Measurements from ENCODE around the gene IL6ST. TPM values are rescaled to one million over a fixed set of nuclear protein-coding genes. Genes with fewer than 3 reads are reported as not detected.
A peak's percentile ranks its signal among the peaks of the same experiment; 100 is the strongest.

IL6ST gene
- total RNA-seq, 1 experiment from 2014 or later: 127 TPM

DNA sequence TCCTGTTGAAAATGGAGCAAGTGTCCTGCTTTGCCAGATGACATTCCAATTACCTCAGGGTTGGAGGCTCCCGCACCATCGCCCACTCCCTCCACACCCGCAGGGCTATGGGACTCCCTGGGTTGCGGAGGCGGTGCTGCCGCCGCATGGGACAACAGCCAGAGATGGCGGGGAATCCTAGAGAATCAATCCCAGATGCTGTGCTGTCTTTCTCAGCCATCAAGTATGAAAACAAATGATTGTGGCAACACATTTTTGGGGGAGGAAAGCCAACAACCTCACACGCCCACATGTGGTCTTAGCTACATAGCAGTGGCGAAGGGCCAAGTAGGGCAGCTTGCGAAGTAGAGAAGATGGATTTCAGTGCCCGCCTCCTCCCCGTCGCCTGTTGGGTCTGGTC, 96.9 kb downstream of the IL6ST start:
- no peaks in the 10 kb centered on the region for H3K36me3 ChIP-seq
- H3K27me3 ChIP-seq: no peaks in the 10 kb centered on the region
- DNase-seq: peak; percentile 96
- no peaks in the 10 kb centered on the region for H3K9me3 ChIP-seq
- peak overlapping the region; percentile 7; the same call in 1 of the 2 replicates for H3K4me3 ChIP-seq

DNA sequence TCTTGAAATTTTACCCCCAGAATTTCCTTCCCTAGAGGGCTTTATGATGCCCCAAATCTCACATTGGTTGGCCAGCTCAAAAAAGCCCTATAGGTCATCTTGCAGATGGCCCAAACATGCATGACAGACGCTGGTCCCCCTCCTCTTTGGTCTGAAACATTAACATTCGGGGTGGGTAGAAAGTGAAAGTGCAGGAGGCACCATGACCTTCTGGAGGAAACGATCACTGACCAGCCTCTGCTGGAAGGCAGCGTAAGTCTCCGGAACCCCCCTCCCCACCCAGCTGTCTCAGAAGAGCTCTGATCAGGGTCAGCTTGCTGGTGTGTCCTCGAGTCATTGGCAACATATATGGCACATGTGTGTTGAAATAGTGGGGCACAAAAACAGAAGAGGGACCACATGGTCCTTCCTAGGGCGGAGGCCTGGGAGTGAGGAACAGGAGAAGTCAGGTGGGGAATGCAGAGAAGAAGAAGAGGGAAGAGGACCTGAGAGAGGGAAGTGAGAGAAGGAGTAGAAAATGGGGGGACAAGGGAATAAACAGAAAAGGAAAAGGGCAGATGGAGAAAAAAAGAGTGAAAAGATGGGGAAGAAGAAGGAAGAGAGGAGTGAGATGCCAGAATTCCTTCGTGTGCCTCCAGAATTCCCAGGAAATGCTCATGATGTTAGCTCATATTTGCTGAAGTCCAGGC, 97.4 kb downstream of the IL6ST start:
- peak overlapping the region; percentile 7; the same call in 1 of the 2 replicates for H3K4me3 ChIP-seq

DNA sequence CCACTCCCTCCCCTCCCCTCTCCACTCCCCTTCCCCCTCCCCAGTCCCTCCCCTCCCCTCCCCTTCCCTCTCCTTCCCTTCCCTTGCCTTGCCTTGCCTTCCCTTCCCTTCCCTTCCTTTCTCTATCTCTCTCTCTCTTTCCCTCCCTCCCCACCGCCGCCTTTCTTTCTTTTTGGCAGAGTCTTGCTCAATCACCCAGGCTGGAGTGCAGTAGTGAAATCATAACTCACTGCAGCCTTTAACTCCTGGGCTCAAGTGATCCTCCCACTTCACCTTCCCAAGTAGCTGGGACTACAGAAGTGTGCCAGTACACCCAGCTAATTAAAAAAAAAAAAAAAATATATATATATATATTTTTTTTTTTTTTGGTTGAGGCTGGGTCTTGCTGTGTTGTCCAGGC, 98.1 kb downstream of the IL6ST start:
- H3K36me3 ChIP-seq: no peaks in the 10 kb centered on the region
- no peaks in the 10 kb centered on the region for H3K27me3 ChIP-seq
- no peaks in the 10 kb centered on the region for H3K9me3 ChIP-seq
- DNase-seq: no peak
- no peak overlapping the region for H3K4me3 ChIP-seq

More for the DNA sequence above, 97.4 kb downstream of the IL6ST start:
- Histone ChIP-seq H3K9me3 (no peaks in the 10 kb centered on the region), H3K36me3 (no peaks in the 10 kb centered on the region), H3K27me3 (no peaks in the 10 kb centered on the region)
- DNase-seq: no peak

DNA sequence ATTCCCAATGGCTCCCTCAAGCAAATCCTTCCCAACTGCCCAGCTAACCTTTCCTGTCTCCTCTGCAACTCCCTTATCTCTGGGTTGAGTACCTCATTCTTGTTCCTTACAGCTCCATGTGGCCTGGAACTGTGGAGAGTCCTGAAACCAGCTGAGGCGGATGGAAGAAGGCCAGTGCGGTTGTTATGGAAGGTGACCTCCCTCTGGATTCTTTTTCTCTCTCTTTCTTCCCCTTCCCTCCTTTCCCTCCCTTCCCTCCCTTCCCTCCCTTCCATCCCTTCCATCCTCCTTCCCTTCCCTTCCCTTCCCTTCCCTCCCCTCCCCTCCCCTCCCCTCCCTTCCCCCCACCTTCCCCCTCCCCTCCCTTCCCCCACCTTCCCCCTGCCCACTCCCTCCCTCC, 98.5 kb downstream of the IL6ST start:
- H3K27me3 ChIP-seq: no peaks in the 10 kb centered on the region
- no peak overlapping the region for H3K4me3 ChIP-seq
- no peak for DNase-seq
- H3K36me3 ChIP-seq: no peaks in the 10 kb centered on the region
- H3K9me3 ChIP-seq: no peaks in the 10 kb centered on the region

DNA sequence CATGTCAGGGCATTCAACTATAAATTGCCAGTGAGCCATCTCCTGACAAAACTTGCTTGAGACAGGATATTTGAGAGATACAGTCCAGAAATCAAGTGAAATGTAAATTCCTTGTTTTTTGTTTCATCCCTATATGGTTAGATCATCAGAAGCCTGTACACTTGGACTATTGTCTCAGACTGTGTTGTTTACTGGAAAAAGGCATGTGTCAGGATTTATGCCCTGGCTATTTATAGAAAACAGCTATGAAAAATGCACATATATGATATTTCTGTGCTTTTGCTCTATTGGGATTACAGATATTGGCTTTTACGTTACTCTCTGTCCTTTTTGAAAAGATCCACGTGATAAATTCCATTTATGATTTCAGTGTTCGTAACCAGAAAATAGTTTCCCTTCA, 99.4 kb downstream of the IL6ST start:
- no peak overlapping the region for H3K4me3 ChIP-seq
- no peak for DNase-seq

DNA sequence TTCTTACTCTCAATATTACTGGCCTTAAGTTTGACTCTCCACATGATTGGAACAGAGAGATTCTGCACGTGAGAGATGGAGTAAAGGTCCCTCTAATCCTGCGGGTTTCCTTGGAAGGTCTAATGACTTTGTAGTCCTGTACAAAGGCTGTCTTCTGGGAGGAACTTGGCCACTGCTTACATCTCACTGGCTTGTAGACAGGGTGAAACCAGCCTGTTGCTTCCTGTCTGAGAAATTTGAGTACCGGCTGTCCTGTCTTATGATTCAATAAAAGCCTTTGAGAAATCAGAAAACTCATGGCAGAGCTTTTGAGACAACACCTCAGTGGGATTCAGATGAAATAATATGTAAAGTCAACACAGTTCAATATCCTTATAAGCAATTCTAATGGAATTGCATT, 100.6 kb downstream of the IL6ST start:
- H3K4me3 ChIP-seq: no peak overlapping the region
- DNase-seq: no peak
- no peaks in the 10 kb centered on the region for H3K36me3 ChIP-seq
- no peaks in the 10 kb centered on the region for H3K27me3 ChIP-seq
- no peaks in the 10 kb centered on the region for H3K9me3 ChIP-seq

More for the DNA sequence above, 99.4 kb downstream of the IL6ST start:
- no peaks in the 10 kb centered on the region for H3K36me3 ChIP-seq
- no peaks in the 10 kb centered on the region for H3K27me3 ChIP-seq
- H3K9me3 ChIP-seq: no peaks in the 10 kb centered on the region

DNA sequence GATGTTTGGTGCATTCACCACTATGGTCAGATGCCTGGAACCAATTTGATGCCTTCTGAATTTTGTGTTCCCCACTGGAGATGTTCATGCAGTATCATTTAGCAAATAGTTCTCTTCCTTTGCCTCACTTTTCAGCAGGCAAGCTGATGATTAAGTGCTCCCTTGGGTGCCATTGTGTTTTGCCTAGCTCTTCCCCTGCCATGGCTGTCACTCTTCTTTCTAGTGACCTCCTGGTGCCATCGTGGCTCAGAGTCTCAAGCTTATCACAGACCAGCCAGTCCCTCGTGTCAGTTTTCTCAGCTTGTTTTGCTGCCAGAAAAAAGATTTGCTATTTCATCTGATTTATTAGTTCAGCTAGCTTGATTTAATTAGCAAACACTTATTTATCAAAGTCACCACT, 102.3 kb downstream of the IL6ST start:
- Histone ChIP-seq H3K4me3 (no peak overlapping the region), H3K36me3 (no peaks in the 10 kb centered on the region), H3K9me3 (no peaks in the 10 kb centered on the region), H3K27me3 (no peaks in the 10 kb centered on the region)
- no peak for DNase-seq

DNA sequence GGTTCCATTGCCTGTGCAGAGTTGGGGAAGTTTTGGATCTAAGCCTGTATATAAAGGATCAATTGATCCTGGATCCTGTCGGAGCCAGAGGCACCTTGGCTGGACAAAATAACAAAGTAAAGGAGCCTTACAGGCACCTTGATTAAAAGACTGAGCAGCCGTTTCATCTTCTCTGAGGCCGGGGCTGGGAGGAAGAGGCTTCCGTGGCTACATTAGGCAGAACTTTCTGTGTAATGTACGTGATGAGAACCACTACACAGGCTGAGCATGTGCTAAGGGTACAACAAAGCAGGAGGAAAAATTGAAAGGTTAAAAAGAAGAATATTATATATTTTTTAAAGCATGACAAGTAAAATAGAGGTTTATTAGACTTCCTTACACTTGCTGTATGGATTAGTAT, 106.6 kb downstream of the IL6ST start:
- Histone ChIP-seq H3K4me3 (no peak overlapping the region), H3K27me3 (no peaks in the 10 kb centered on the region), H3K9me3 (no peaks in the 10 kb centered on the region), H3K36me3 (no peaks in the 10 kb centered on the region)
- DNase-seq: no peak

DNA sequence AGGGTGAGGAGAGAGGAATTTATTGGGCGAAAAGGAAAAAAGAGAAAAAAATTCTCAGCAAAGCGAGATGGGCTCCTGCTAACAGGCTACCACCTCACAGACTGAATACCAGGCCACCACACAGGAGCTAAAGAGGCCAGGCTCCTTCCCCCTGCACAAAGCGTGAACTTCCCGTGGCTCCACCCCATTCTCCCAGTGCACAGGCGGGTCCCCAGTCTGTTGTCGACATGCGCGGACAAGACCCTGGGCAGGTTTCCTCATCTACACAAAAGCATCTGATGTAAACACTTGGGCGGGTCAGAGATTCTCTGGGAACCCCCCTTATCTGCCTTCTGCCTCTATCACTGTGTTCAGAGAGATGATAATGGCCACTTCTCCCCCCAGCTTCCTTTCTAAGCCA, 109.4 kb downstream of the IL6ST start:
- H3K4me3 ChIP-seq: no peak overlapping the region
- no peaks in the 10 kb centered on the region for H3K27me3 ChIP-seq
- H3K36me3 ChIP-seq: no peaks in the 10 kb centered on the region
- H3K9me3 ChIP-seq: no peaks in the 10 kb centered on the region
- no peak for DNase-seq

Other genes starting within 250 kb of the IL6ST start
- 0.63 TPM in 1 of 2 replicates, not detected in the other for gene IL31RA, start 143.6 kb downstream of the IL6ST start, total RNA-seq (2014; rRNA removed; shearing (Covaris generic); ENCODE audit: low replicate concordance)
- gene ANKRD55, start 238.4 kb upstream of the IL6ST start, total RNA-seq (2014; rRNA removed; shearing (Covaris generic); ENCODE audit: low replicate concordance): not detected in 2 replicates

All from MG63 (cell line).